Measurements from ENCODE around the gene HAUS6.

Gene HAUS6

GRCh38 chr9:19009391-19009965 lies 93.2 kb downstream of the HAUS6 start:
- Histone ChIP-seq H3K9me3 (ENCODE audit: low read length) (no peaks in the 10 kb centered on the region), H3K36me3 (ENCODE audit: insufficient read depth, low read length) (no peaks in the 10 kb centered on the region), H2AFZ (ENCODE audit: low read depth, low read length) (no peak overlapping the region), H3K4me3 (ENCODE audit: low read length) (no peak overlapping the region), H3K27me3 (ENCODE audit: insufficient read depth, low read length) (no peaks in the 10 kb centered on the region), H3K4me1 (ENCODE audit: insufficient read depth, low read length) (peaks cover 7% of the 10 kb centered on the region)

Measured in neuron (in vitro differentiated cells).